Non-pigmented ciliary epithelial cell (primary cell): ENCODE measurements around the gene DDX10.
A peak's percentile ranks its signal among the peaks of the same experiment; 100 is the strongest.
"Not testable (repeated sequence)": the region's sequence is repeated elsewhere in the genome, so short reads cannot be mapped to it uniquely, and the experiment has no call there.

Experiments
- DNase-seq: peaks from one replicate; pipeline ENCODE4 v3.0.0-alpha.2; 2010; ENCODE audit warnings: low read depth

DDX10 gene

GRCh38 chr11:108775324-108775723 is 110.5 kb downstream of the DDX10 start:
- no peak for DNase-seq

GRCh38 chr11:108779147-108779546 is 114.3 kb downstream of the DDX10 start:
- not testable (repeated sequence) for DNase-seq

GRCh38 chr11:108780119-108780518 is 115.2 kb downstream of the DDX10 start:
- DNase-seq: no peak

- DNase-seq: no peak
These were observed 117.1 kb downstream of the DDX10 start for GRCh38 chr11:108781946-108782345.

- no peak for DNase-seq
These were observed 121.6 kb downstream of the DDX10 start for GRCh38 chr11:108786281-108786990.

- no peak for DNase-seq
These were observed 122.2 kb downstream of the DDX10 start for GRCh38 chr11:108787105-108787504.

- no peak for DNase-seq
These were observed 123.8 kb downstream of the DDX10 start for GRCh38 chr11:108788565-108789199.

- DNase-seq: no peak
These were observed 125.8 kb downstream of the DDX10 start for GRCh38 chr11:108790501-108791299.

- DNase-seq: no peak
These were observed 128.3 kb downstream of the DDX10 start for GRCh38 chr11:108793138-108793537.

GRCh38 chr11:108793611-108794010 is 128.7 kb downstream of the DDX10 start:
- no peak for DNase-seq

GRCh38 chr11:108796551-108796950 is 131.7 kb downstream of the DDX10 start:
- no peak for DNase-seq

- DNase-seq: no peak
These were observed 132.8 kb downstream of the DDX10 start for GRCh38 chr11:108797578-108798100.

GRCh38 chr11:108802492-108802891 is 137.6 kb downstream of the DDX10 start:
- no peak for DNase-seq

- peak; percentile 26 for DNase-seq
These were observed 138.9 kb downstream of the DDX10 start for GRCh38 chr11:108803776-108804175.

- DNase-seq: no peak
These were observed 139.6 kb downstream of the DDX10 start for GRCh38 chr11:108804511-108804910.

GRCh38 chr11:108805030-108805429 is 140.2 kb downstream of the DDX10 start:
- DNase-seq: no peak

GRCh38 chr11:108807262-108807661 is 142.4 kb downstream of the DDX10 start:
- DNase-seq: no peak

GRCh38 chr11:108813086-108813485 is 148.2 kb downstream of the DDX10 start:
- no peak for DNase-seq

GRCh38 chr11:108817976-108818375 is 153.1 kb downstream of the DDX10 start:
- DNase-seq: no peak

- DNase-seq: no peak
These were observed 154.1 kb downstream of the DDX10 start for GRCh38 chr11:108818971-108819370.

- DNase-seq: no peak
These were observed 155.1 kb downstream of the DDX10 start for GRCh38 chr11:108819957-108820356.

- DNase-seq: not testable (repeated sequence)
These were observed 159.1 kb downstream of the DDX10 start for GRCh38 chr11:108823960-108824359.

GRCh38 chr11:108824545-108824944 is 159.7 kb downstream of the DDX10 start:
- no peak for DNase-seq
